ENCODE measurements around the gene ERO1A.

The ERO1A gene

GRCh38 chr14:52607061-52607460 is 88.3 kb downstream of the ERO1A start:
- no peak for DNase-seq (ENCODE audit: low read depth in 2 of 2)

GRCh38 chr14:52602131-52602530 is 93.2 kb downstream of the ERO1A start:
- no peak for DNase-seq (ENCODE audit: low read depth in 2 of 2)

GRCh38 chr14:52599974-52600373 is 95.4 kb downstream of the ERO1A start:
- DNase-seq (ENCODE audit: low read depth in 2 of 2) = no peak

GRCh38 chr14:52598568-52598967 is 96.8 kb downstream of the ERO1A start:
- no peak for DNase-seq (ENCODE audit: low read depth in 2 of 2)

GRCh38 chr14:52596861-52597260 is 98.5 kb downstream of the ERO1A start:
- no peak for DNase-seq (ENCODE audit: low read depth in 2 of 2)

GRCh38 chr14:52596320-52596719 is 99.0 kb downstream of the ERO1A start:
- DNase-seq (ENCODE audit: low read depth in 2 of 2) = no peak

- DNase-seq (ENCODE audit: low read depth in 2 of 2) = no peak
These were observed 105.0 kb downstream of the ERO1A start for GRCh38 chr14:52590318-52590717.
